Fibroblast of mammary gland (primary cell): ENCODE results near the gene CACNA1E.

Source experiments
- DNase-seq: peaks from one replicate; pipeline ENCODE4 v3.0.0-alpha.2; 2010; ENCODE audit warnings: low read depth
- H3K4me3 ChIP-seq: 2 replicates; pipeline ENCODE4 v1.5.1; 2011; ENCODE audit warnings: low read depth, mild to moderate bottlenecking, low read length, moderate library complexity; ENCODE audit not compliant: control insufficient read depth
- CTCF ChIP-seq: conservative IDR thresholded peaks from 2 replicates; pipeline ENCODE4 v1.5.1; 2011; ENCODE audit warnings: low read depth, low read length, inconsistent platforms; ENCODE audit not compliant: control insufficient read depth, insufficient read depth

The CACNA1E gene

GRCh38 chr1:181658581-181658980 lies 175.3 kb downstream of the CACNA1E start:
- TF ChIP-seq CTCF, result no peak
- no peak for DNase-seq
- H3K4me3 ChIP-seq, result no peak overlapping the region

- TF ChIP-seq CTCF, result no peak
- no peak overlapping the region for H3K4me3 ChIP-seq
- no peak for DNase-seq
Observed at GRCh38 chr1:181659321-181659957, 176.1 kb downstream of the CACNA1E start.

- H3K4me3 ChIP-seq, result no peak overlapping the region
- no peak for TF ChIP-seq CTCF
- DNase-seq, result peak; percentile 36
Observed at GRCh38 chr1:181660621-181661020, 177.3 kb downstream of the CACNA1E start.

- no peak for TF ChIP-seq CTCF
- no peak overlapping the region for H3K4me3 ChIP-seq
- DNase-seq, result no peak
Observed at GRCh38 chr1:181661569-181661968, 178.3 kb downstream of the CACNA1E start.

GRCh38 chr1:181662606-181663005 lies 179.3 kb downstream of the CACNA1E start:
- DNase-seq, result no peak
- H3K4me3 ChIP-seq, result no peak overlapping the region
- no peak for TF ChIP-seq CTCF

- no peak overlapping the region for H3K4me3 ChIP-seq
- DNase-seq, result no peak
- no peak for TF ChIP-seq CTCF
Observed at GRCh38 chr1:181664543-181664942, 181.2 kb downstream of the CACNA1E start.

- no peak for TF ChIP-seq CTCF
- peak; percentile 41 for DNase-seq
- no peak overlapping the region for H3K4me3 ChIP-seq
Observed at GRCh38 chr1:181669246-181669645, 185.9 kb downstream of the CACNA1E start.
